ENCODE data around the gene KLHL11. TPM values are rescaled to one million over a fixed set of nuclear protein-coding genes. Genes with fewer than 3 reads are reported as not detected.
A peak's percentile ranks its signal among the peaks of the same experiment; 100 is the strongest.

KLHL11 gene
- total and polyA plus RNA-seq, 4 donors = 0.68 to 12.6 (median 7.1) TPM

DNA sequence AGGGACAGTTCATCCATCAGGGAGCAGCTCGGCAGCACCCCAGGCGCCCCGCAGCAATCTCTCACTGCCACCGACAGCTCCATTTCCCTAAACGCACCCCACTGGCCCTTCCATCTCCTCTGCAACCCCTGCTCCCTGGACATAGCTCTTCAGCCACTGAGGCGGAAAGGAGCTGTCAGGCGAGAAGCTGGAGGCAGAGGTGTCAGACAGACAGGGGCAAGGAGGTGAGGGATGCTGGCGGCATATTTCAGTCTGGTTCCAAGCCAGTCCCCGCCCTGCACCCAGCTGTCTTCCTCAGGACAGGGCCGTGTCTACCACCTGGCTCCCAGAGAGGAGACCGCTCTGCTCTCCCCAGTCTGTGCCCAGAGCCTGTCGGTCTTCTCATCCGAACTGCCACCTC is 43.9 kb upstream of the KLHL11 start:
- Histone ChIP-seq H3K27ac (ENCODE audit: low read depth in 1 of 2, low read length in 2 of 2) (no peak overlapping the region), H3K9ac (ENCODE audit: low read depth in 1 of 2, low read length in 2 of 2) (no peak overlapping the region), H3K4me3 (ENCODE audit: low read depth in 1 of 3, low read length in 3 of 3) (no peak overlapping the region), H3K27me3 (ENCODE audit: control insufficient read depth in 4 of 4, insufficient read depth in 4 of 4, low read length in 3 of 4) (no peaks in the 10 kb centered on the region), H3K9me3 (ENCODE audit: control insufficient read depth in 4 of 4, low read length in 3 of 4) (no peaks in the 10 kb centered on the region), H3K36me3 (ENCODE audit: control insufficient read depth in 4 of 4, insufficient read depth in 3 of 4, low read depth in 1 of 4, low read length in 3 of 4) (peaks cover 11 to 67% (median 39%) of the 10 kb centered on the region in 4 donors), H3K4me1 (ENCODE audit: control insufficient read depth in 4 of 4, insufficient read depth in 4 of 4, low read length in 3 of 4) (peaks cover 4 to 15% (median 10%) of the 10 kb centered on the region in 4 donors)
- no peak for DNase-seq (ENCODE audit: low spot score)
- TF ChIP-seq JUND (IDR thresholded peaks at IDR 0.05) = no peak
- no peak for TF ChIP-seq RAD21 (IDR thresholded peaks at IDR 0.05)
- TF ChIP-seq, protein P1, sequence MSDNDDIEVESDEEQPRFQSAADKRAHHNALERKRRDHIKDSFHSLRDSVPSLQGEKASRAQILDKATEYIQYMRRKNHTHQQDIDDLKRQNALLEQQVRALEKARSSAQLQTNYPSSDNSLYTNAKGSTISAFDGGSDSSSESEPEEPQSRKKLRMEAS (IDR thresholded peaks at IDR 0.05) = no peak
- TF ChIP-seq FOXA1 (IDR thresholded peaks at IDR 0.05) = no peak
- no peak for TF ChIP-seq TAF1 (conservative IDR thresholded peaks at IDR 0.05)
- TF ChIP-seq SP1 (IDR thresholded peaks at IDR 0.05) = no peak
- WGBS = 97% methylated on average over 13 of the region's 13 CpGs

DNA sequence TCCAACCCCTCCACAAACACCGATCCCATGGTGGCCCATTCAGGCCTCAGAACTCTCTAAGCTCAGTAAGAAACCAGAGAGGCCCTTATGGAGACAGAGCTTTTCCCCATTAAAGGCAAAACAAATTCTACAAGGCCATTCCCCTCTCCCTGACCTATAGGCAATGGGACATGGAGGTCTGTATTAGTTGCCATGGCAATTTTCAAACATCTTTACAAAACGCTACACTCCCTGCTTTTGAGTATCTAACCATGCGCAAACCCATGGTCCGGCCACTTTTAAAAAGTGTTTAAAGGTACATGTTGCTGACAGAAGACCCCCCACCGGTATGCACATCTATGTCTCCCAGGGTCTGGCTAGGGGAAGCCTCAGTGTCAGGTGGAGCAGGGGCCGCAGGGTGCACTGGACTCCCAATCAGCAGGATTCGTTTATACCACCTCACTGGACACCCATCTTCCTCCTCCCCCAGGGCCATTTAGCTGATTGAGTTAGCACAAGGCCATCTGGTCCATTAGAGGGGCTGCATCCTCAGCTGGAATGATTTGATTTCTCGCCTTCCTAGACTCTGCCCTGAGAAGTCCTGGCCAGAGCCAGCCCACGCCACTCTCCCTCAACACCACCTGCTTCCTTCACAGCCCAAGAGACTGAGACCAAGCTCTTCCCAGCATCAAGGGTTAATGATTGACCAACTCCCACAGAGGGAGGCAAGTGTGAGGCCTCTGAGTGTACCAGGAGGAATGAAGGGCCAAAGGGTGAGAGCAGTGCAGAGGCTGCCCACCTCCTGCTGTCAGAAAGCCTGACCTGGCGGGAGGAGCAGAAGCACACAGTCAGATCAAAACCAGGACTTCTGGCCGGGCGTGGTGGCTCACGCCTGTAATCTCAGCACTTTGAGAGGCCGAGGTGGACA is 42.7 kb upstream of the KLHL11 start:
- H3K4me1 ChIP-seq (ENCODE audit: control insufficient read depth in 4 of 4, insufficient read depth in 4 of 4, low read length in 3 of 4) = peaks cover 0 to 11% (median 4%) of the 10 kb centered on the region in 4 donors
- DNase-seq (ENCODE audit: low spot score) = peak; percentile 50
- 83% methylated on average over 14 of the region's 14 CpGs for WGBS
- no peak overlapping the region for H3K27ac ChIP-seq (ENCODE audit: low read depth in 1 of 2, low read length in 2 of 2)
- no peaks in the 10 kb centered on the region for H3K9me3 ChIP-seq (ENCODE audit: control insufficient read depth in 4 of 4, low read length in 3 of 4)
- no peaks in the 10 kb centered on the region for H3K27me3 ChIP-seq (ENCODE audit: control insufficient read depth in 4 of 4, insufficient read depth in 4 of 4, low read length in 3 of 4)
- TF ChIP-seq GABPA (IDR thresholded peaks at IDR 0.05 in 1 of 2, conservative IDR thresholded peaks at IDR 0.05 in 1 of 2) (no peak), YY1 (IDR thresholded peaks at IDR 0.05) (no peak), FOXA2 (IDR thresholded peaks at IDR 0.05) (no peak), HNF4A (conservative IDR thresholded peaks at IDR 0.05) (peak; percentile 53 to 72), HNF4G (IDR thresholded peaks at IDR 0.05) (no peak), FOXA1 (IDR thresholded peaks at IDR 0.05) (no peak), RXRA (IDR thresholded peaks at IDR 0.05) (peak; percentile 54 to 72), JUND (IDR thresholded peaks at IDR 0.05) (peak in 1 of 2 donors; percentile 14), RAD21 (IDR thresholded peaks at IDR 0.05) (peak in 1 of 2 donors; percentile 33), SP1 (IDR thresholded peaks at IDR 0.05) (peak; percentile 35)
- TF ChIP-seq, protein P2, sequence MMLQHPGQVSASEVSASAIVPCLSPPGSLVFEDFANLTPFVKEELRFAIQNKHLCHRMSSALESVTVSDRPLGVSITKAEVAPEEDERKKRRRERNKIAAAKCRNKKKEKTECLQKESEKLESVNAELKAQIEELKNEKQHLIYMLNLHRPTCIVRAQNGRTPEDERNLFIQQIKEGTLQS (IDR thresholded peaks at IDR 0.05) = no peak
- TF ChIP-seq, protein P3, sequence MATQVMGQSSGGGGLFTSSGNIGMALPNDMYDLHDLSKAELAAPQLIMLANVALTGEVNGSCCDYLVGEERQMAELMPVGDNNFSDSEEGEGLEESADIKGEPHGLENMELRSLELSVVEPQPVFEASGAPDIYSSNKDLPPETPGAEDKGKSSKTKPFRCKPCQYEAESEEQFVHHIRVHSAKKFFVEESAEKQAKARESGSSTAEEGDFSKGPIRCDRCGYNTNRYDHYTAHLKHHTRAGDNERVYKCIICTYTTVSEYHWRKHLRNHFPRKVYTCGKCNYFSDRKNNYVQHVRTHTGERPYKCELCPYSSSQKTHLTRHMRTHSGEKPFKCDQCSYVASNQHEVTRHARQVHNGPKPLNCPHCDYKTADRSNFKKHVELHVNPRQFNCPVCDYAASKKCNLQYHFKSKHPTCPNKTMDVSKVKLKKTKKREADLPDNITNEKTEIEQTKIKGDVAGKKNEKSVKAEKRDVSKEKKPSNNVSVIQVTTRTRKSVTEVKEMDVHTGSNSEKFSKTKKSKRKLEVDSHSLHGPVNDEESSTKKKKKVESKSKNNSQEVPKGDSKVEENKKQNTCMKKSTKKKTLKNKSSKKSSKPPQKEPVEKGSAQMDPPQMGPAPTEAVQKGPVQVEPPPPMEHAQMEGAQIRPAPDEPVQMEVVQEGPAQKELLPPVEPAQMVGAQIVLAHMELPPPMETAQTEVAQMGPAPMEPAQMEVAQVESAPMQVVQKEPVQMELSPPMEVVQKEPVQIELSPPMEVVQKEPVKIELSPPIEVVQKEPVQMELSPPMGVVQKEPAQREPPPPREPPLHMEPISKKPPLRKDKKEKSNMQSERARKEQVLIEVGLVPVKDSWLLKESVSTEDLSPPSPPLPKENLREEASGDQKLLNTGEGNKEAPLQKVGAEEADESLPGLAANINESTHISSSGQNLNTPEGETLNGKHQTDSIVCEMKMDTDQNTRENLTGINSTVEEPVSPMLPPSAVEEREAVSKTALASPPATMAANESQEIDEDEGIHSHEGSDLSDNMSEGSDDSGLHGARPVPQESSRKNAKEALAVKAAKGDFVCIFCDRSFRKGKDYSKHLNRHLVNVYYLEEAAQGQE (IDR thresholded peaks at IDR 0.05) = no peak
- H3K4me3 ChIP-seq (ENCODE audit: low read depth in 1 of 3, low read length in 3 of 3) = no peak overlapping the region
- H3K9ac ChIP-seq (ENCODE audit: low read depth in 1 of 2, low read length in 2 of 2) = no peak overlapping the region
- H3K36me3 ChIP-seq (ENCODE audit: control insufficient read depth in 4 of 4, insufficient read depth in 3 of 4, low read depth in 1 of 4, low read length in 3 of 4) = peaks cover 11 to 71% (median 42%) of the 10 kb centered on the region in 4 donors

Data from liver (tissue), 9 donors.